GM18951 (cell line): ENCODE results near the gene DBN1.

ENCODE experiments used
- POLR2A ChIP-seq: IDR thresholded peaks from 4 replicates; pipeline ENCODE4 v1.6.1; 2011; ENCODE audit warnings: mild to moderate bottlenecking; ENCODE audit not compliant: insufficient read length, insufficient read depth; ENCODE audit errors: extremely low read depth
- in situ Hi-C: fragments of 300-500 bp; cut with MboI; formaldehyde crosslinking; loops from one replicate; pipeline ENCODE4 v1.12.0; 2022; ENCODE audit warnings: low sequenced_read_pairs, mixed read lengths, inconsistent platforms; ENCODE audit not compliant: unreplicated experiment

DBN1 gene

DNA sequence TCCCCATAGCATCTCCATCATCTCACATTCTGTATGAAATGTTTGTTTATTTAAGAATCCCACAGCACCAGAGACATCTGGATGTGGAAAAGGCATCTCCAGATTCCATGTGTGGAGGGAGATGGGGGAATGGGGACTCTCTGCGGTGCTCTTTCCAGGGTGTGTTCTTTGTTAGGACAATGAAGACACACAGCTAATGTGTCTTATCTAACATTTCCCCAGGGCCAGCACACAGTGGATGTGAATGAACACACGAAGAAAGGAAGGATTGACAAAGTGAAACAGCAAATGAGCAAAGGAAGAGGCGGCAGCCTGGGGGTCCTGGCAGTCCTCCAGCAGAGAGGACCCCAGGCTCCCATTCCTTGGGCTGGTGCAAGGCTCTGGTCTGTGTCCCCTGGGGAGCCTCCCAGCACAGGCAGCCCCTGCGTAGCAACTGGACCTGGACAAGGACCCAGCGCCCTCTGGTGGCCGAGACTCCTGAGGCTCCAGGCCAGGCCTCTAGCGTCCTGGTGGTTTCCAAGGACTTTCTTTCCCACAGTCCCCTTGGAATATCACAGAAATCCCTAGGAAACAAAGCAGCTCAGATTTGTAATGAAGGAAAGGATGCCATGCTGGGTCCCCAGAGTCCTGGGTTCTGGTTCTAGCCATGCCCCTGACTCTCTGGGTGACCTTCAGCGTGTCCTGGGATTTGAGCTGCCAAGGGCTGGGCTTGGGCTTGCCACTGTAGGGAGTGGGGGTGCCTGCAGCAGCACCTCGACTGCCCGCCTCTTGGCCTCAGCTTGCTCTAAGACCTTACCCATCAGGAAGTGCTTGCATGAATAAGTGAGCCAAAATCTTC is 27.5 kb upstream of the DBN1 start:
- in situ Hi-C loops, result no loop called here
- peak; percentile 29 for TF ChIP-seq POLR2A

GRCh38 chr5:177499842-177500241 is 26.4 kb upstream of the DBN1 start:
- TF ChIP-seq POLR2A, result no peak
- in situ Hi-C loops, result no loop called here

- TF ChIP-seq POLR2A, result no peak
- in situ Hi-C loops, result no loop called here
These were observed 24.8 kb upstream of the DBN1 start for GRCh38 chr5:177498013-177498787.

DNA sequence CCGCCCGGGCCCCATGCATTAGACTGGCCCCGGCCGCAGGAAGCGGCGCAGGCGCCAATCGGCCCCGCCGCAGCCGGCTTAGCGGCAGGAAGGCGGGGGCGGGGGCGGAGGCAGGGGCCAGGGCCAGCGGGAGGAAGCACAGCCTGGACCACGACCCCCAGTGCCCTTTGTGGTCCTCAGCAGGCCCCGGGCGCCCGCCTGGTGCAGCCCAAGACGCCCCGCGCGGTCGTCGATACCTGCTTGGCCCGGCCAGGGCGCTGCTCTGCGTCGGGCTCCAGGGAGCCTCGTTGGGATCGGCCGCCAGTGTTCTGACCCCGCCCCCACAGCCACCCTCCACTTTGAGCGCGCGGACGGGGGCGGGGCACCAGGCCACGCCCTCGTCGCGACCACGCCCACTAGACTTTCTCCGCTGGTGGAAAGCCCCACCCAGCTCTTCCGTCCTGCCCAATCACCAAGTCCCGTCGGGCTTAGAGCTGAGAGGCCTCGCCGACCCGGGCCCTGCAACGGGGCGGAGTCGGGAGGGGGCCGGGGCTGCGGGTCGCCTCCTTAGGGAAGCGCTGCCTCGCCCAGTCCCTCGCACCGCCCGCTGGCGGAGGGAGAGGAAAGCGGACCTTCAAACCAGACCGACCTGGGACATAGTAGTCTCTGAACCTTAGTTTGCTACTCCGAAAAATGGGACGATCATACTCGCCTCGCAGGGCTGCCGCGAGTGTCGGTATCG is 24.0 kb upstream of the DBN1 start, which contains the start of gene PDLIM7:
TSS of gene PDLIM7 (minus strand) at position 313 of the 721 bp plus-strand sequence. CDS start 1,092 bp downstream, outside the sequence.
- TF ChIP-seq POLR2A, result peak; percentile 94
- in situ Hi-C loops, result no loop called here

DNA sequence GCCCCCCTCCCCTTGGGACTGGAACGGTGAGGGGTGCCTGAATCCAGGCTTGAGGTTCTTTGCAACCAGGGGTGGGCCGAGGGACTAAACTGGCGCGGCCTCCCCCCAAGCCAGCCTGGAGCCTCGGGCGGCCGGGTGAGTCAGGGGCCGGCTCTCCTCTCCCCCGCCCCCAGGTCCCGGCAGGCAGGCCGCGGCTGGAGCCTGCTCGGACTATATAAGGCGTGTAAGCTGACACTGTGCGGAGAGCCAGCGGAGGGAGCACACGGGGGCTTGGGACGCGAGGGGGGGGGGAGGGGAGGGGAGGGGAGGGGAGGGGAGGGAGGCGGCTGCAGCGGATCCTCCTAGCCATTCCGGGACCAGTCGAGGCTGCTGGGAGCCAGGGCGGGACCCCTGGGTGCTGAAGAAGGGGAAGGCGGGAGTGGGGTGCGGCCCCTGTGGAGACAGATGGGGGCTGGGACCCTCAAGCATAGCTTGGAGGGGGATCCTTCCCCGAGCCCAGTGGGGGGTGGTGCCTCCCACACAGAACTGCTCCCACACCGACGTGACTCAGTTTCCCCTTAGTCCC is 23.4 kb upstream of the DBN1 start:
- in situ Hi-C loops, result no loop called here
- TF ChIP-seq POLR2A, result no peak

GRCh38 chr5:177496070-177496726 is 22.8 kb upstream of the DBN1 start:
- no peak for TF ChIP-seq POLR2A
- in situ Hi-C loops, result no loop called here

DNA sequence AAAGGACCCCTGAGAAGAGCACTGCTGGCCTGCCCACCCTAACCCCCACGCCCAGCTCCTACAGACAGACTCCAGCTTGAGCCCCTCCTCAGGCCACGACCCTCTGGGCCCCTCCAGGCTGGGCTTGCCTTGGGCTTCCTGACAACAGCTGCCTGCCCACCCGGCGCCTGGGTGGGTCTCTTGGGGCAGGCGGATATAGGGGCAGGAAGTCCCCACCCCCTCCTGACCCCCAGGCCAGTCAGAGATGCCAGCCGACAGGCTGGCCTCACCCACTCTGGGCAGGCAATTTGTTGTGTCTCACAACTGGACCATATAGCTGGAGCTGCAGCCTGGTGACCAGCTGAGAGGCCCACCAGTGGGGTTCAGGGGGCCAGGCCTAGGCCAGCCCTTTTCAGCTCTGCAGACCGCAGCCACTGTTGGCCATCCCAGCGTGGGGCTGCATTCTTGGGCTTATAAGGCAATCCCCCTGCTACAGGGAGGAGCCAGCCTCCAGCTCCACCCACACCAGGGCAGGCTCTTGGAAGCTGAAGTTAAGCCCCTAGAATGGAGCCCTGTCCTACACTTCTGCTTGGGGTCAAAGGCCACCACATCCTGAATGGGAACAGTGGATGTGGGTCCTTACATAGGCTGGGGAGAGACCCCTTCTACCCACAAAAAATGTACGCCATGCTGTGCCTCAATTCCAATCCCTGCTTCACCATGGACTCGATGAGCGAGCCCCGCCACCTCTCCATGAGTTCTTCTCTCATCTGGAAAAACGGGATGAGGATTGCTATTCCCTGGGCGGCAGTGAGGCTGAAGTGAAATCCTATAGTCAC is 22.0 kb upstream of the DBN1 start:
- no peak for TF ChIP-seq POLR2A
- in situ Hi-C loops, result no loop called here

- in situ Hi-C loops, result no loop called here
- TF ChIP-seq POLR2A, result no peak
These were observed 21.1 kb upstream of the DBN1 start for GRCh38 chr5:177494346-177495195.

DNA sequence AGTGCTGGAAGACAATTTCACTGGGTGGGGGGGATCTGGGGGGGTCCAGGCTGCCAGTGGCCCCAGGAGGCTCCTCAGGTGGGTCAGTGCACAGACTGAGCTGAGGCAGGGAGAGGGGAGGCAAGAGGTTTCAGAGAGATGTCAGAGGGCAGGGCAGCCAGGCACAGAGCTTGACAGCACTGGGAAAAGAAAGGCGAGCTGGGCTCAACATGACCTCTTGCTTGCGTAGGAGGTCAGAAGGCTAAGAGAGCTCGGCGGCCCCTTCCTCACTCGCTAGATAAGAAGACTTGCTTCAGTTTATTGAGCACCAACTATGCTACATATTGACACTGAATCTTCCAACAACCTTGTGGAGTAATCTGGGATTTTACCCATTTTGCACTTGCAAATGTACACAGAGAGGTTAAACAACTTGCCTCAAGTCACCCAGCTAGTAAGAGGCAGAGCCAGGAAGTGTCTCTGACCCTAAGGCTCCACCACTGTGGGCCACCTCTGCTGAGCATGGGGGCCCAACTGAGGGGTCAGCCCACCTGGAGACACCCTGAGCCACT is 20.4 kb upstream of the DBN1 start:
- TF ChIP-seq POLR2A, result no peak
- in situ Hi-C loops, result no loop called here

DNA sequence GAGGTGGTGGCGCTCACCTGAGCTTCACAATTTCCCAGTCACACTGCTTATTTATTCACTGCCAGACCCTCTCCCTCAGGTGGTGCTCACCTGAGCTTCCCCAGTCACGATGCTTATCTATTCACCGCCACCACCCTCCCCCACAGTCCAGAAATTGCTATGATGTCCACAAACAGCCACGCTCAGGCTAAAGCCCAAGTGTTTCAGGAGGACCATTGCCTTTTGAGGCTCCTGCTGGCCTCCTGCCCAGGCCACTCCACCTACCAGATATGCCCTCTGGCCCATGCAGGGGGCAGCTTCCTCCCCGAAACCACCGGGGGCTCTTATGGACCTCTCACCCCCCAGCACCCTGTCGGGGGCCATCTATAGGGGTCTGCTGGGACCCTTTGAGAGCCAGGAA is 19.4 kb upstream of the DBN1 start:
- TF ChIP-seq POLR2A, result no peak
- in situ Hi-C loops, result no loop called here

- no peak for TF ChIP-seq POLR2A
- in situ Hi-C loops, result no loop called here
These were observed 18.7 kb upstream of the DBN1 start for GRCh38 chr5:177491983-177492746.
